HCEC 1CT (cell line): ENCODE data around the gene MOBP.

ENCODE experiments used
- DNase-seq: peaks from one replicate; pipeline ENCODE4 v3.0.0-alpha.2; 2017

Gene MOBP

DNA sequence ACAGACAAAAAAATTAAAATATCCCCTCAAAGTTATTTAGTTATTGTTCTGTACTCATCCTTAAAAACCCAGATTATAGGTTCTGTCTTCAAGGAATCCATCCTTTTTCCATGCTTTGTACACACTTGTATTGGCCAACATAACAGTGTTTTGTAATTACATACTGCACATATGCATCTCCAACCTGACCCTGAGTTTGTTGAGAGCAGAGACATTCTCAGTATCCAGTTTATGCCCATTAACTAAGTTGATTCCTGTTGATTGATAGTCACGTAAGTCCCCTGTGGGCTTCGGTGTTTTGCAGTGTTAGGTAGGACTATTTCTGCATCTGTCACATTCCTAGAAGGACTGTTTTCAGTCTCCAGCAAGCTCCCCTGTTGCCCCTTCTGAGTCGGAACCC lies 33.6 kb downstream of the MOBP start:
- no peak for DNase-seq

DNA sequence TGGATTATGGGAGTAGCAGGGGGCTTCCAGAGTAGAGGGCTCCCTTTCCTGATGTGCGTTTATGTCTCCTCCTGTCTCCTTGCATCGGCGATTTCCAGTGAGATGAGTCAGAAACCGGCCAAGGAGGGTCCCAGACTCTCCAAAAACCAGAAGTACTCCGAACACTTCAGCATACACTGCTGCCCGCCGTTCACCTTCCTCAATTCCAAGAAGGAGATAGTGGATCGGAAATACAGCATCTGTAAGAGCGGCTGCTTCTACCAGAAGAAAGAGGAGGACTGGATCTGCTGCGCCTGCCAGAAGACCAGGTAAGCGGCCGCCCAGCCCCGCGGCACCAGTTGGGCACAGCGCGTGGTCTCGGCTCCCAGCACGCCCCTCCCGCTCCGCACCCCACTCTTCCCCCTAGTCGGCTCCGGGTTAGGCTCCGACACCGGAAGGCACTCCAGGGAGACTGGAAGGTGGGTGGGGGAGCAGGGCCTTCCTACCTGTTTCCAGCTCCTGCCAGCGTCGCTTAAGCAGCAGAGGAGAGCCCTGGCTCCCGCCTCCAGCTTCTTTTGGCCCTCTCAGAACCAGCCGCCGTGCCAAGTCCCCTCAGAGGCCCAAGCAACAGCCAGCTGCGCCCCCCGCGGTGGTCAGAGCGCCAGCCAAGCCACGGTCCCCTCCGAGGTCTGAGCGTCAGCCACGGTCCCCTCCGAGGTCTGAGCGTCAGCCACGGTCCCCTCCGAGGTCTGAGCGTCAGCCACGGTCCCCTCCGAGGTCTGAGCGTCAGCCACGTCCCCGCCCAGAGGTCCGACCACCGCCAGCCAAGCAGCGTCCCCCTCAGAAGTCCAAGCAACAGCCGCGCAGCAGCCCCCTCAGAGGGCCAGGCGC lies 34.7 kb downstream of the MOBP start:
- no peak for DNase-seq

DNA sequence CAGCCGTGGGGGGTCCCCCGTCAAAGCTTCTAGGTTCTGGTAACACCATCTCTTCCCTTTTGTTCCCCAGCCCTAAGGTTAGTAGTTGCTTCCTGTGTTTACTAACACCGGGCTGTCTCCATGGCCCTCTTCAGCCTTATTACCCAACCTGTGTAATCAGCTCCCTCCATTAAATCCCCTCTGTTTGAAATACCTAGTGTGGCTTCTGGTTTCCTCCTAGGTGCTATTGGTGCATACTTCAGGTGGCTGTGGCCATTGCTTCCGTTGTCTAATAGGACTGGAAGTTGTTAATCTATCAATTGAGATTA lies 35.3 kb downstream of the MOBP start:
- no peak for DNase-seq

DNA sequence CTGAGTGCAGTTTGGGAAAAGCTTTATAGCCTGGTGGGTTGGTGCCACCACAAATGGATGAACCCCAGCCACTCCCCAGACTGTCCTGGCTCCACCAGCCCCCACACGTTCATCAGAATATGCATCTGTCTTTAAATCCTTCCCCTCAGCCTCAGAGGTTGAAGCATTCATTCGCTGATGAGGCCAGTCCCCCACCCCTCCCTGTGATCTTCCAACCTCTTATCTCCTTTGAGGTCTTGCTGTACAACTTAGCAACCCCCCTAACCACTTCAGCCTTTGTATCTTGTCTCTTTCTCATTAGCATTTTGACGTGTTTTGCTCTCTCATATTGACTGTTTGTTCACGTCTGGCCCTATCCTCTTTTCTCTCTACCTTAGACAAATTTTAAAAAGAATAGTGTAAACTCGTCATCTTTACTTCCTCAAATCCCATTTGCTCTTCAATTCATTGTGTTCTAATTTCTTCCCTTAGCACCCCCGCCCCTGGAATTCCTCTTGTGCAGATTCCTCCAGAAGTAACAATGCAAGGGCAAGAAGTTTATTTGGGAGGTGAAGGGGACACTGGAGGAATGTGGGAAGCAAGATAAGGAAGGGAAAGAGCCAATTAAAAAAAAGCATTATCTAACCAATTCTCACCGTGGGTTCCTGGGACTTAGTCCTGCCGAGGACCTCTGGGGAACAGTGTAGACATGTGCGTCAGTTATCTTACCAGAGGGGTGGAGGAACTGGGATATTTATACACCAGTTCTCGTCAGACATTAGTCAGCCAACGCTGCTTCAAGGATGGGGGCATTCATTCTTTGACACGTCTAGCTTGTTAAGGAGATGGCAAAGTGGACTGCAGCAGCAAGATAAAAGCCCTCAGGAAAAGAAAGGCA lies 38.6 kb downstream of the MOBP start:
- no peak for DNase-seq

DNA sequence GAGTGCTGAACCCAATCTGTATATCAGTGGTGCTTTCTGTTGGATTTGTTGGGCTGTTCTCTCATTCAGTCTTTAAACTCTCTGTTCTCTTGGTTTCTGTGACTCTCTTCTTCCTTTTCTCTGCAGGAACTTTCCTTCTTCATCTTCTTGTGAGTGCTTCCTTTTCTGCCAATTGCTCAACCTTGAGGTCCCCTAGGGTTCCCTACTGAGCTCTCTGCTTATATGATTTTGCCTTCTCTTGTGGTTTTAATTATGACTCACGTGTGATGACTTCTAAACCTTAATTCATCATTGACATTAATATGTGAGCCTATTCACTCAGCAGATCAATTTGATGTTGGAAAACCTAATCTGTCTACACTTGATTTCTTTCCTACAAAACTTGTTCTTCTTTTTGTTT lies 39.4 kb downstream of the MOBP start:
- DNase-seq: no peak

DNA sequence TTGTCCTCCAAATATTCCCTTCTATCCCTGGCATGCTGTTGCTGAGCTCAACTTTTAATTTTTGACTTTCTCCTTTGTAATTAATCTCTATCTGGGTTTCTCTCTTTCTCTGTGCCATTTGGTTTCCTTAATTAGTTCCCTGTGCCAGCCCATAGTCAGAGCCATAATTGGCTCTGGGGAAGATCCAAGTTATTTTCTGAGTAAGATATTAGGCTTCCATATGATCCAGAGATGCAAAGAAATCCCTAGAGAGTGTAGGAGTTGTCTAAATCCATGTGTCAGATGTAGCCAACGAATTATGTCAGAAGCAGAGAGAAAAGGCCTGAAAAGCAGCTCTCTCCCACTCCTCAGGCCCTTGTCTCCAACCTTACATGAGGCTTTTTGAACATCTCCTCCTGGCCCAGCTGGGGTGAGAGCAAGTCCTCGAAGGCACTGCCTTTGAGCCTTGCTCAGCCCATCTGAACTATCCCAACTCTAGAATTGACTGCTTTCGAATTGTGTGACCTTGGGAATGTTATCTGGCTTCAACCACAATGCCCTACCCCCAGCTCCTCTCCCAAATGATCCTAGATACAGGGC lies 46.4 kb downstream of the MOBP start:
- DNase-seq: no peak

DNA sequence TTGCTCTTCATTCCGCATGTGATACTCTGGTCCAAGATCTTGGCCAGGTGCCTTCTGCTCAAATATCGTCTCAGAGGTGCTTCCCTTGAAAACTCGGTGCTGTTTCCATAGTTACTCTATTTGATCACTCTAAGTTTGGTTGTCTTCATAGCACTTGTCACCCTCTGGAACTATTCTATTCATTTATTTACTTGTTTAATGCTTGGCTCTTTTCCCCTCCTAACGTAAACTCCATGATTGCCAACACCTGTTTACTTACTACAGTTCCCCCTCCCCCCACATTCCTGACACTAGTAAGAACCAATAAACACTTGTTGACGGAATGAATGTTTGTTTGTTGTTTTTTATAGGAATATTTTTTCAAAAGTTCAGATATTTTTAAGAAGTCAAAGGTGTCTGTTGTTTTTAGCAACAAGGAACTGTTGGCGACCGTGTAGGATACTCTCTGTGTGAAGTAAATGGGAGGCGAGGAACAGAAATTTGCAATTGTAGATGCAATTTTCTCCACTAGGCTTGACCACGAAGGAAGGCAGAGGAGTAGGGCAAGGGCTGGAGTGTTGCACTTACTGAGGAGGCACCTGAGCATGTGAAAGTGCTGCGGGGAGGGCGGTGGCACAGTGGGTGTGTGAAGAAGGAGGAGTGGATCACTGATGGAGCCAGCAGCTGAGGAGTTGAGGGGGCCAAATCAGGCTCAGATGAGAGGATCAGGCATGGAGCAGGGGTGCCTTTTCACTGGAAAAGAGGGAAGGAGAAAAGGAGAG lies 48.4 kb downstream of the MOBP start:
- DNase-seq: no peak

DNA sequence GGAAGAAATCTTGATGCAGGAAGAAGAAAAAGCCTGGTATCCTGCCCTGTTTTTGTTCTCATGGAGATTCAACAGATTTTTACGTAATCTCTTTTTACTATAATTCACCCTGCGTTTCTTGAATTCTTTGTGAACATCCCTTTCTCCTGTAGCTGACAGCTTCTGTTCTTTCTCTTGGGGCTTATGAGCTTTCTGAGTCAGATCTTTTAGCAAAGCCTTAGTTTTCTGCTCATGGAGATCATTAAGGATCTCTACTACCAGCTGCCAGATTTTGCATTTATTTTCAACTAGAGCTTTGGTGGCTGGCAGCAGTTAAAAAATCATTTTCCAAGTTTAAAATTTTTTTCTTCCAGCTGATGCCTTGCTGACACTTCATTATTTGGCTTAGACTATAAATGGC lies 51.6 kb downstream of the MOBP start:
- DNase-seq: no peak

DNA sequence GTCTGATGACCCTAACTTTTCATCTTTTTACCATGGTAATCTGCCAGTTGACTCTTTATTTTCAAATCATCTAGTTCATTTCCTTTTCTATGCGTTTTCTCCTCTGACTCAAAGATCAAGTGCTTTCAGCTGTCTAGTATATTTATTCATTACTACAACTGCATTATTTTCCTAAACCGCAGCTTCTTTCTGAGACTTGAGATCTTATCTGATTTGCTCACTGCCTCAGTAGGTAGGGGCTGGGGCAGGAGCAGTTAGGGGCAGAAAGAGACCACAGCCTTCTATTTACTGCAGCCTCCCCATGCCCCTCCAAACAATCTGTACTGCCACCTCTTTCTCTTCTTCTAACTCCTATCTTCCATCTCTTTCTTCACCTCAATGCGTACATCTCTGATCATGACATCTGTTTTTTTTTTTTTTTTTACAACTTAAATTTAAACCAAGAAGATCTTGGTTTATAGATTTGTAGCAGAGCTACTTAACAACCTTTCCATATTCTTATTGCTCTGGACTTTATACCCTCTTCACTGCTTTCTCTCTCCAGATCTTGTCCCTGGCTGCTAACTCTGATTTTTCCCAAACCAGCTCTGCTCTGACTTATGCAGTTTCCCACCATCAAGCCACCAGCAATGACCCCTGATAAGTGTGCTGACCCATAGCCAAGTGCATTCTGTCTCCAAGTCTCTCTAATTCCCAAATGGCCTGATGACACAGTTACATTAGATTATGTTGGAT lies 52.2 kb downstream of the MOBP start:
- DNase-seq: no peak

DNA sequence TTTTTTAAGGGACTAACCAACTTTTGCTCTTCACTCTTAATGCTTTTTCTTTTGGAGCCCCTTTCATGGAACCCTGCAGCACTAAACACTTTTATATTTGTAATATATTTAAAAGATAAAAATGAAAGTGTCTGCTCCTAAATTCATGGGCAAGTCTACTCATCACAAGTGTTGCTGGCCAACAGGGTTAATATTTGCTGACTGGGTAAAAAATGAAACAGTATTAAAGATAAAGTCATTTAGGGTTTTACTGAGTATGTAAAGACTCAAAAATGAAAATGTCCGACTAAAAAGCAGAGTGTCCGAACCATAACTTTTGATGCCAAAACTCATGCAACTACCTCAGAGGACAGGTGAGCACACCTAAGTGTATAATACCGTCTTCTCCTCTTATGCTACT lies 54.0 kb downstream of the MOBP start:
- no peak for DNase-seq

DNA sequence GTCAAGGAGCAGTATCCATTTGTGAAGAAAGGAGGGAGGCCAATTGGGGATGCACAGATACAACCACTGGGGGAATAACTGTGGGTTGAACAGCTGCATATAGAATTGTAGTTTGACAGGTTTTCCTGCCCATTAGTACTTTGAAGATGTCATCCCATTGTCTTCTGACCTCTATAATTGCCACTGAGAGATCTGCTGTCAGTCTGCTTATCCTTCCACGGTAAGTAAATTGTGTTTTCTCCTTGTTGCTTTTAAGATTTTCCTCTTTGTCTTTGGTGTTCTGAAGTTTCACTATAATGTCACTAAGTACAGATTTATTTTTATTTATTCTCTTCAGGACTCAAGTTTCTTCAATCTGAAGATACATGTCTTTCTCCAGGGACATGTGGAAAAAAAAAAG lies 56.6 kb downstream of the MOBP start:
- no peak for DNase-seq

DNA sequence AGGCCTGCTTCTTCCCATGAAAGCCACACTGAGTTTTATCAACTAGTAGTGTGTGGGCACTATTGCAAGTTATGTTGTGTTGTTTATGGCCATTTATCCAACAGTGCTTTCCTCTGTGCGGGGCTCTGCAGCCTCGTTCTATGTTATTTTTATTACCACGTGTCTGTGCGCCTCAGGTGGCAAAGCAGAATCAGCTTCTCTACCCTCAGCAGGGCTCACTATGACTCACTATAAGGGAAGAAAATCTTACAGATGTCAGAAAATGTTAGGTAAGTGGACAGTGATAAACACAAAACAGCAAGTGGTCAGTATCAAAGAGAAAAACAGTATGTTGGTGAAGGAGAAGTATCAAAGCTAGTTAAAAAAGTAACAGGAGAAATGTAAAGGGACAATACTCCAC lies 61.4 kb downstream of the MOBP start:
- DNase-seq: no peak

DNA sequence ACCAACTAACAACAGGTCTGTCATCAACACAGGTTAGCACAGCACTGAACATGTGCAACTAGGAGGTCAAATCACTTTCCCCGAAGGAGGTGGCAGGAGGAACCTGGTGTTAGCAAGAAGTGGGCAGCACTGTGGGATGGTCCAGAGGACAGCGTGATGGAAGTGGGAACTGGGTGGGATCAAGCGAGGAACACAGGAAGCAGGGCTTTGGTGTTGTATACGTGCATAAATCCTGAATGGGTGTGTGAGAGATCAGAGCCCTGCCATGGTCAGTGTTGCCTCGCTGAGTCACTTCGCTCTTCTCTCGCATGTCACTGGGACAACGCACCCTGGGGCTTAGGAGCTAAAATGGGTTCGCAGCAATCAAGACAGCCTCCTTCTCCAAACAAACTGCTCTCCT lies 62.1 kb downstream of the MOBP start:
- DNase-seq: no peak

DNA sequence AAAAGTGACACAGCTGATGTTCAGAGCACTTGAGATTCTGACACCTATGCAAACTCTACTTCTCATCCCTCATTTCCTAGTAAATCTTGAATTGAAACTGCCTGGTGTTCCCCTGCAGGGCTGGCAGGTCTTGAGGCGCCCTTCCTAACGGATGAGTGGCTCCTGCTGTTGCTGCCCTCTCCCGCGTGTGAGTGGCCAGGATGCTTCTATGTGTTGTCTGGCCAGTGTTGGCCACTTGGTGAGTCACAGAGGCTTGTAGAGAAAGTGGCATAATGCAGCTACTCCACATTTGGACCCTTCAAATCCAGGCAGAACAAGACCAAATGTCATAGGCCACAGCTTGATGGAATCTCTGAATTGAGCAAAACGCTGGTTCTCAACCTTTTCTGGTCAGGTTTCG lies 63.6 kb downstream of the MOBP start:
- no peak for DNase-seq

DNA sequence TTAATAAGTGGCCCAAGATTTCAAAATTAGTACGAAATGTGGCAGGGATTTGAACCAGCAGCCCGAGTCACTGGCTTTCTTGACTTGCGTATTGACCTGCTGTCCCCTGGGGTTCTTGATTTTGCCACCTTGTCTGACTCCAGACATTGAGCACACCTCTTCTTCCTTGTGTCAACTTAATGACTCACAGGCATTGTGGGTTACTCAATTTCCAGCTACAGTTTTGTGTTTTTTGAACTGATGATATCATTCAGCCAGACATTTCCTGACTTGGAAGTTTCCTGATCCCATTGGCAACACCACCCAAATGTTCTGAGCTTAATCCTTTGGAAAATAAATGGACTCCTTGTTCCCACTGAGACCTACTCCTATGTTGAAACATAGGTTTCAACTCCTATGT lies 64.2 kb downstream of the MOBP start:
- DNase-seq: peak; percentile 25

DNA sequence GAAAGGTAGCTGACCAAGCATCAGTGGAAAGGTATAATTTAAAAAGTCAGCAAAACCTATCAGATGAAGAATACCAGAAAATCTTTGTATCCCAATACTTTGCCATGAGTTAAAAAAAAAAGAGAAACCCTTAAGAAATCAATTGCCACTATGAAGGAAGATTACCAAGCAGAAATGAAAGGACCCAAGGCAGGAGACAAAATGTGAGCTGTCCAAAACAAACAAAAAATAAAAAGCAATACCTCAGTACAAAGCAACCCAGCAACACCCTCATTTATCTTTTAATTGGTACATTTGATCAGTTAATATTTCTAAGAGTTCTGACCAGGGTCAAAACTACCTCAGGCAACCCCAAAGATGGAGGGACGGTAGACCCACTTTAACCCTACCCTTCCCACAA lies 65.3 kb downstream of the MOBP start:
- DNase-seq: no peak

DNA sequence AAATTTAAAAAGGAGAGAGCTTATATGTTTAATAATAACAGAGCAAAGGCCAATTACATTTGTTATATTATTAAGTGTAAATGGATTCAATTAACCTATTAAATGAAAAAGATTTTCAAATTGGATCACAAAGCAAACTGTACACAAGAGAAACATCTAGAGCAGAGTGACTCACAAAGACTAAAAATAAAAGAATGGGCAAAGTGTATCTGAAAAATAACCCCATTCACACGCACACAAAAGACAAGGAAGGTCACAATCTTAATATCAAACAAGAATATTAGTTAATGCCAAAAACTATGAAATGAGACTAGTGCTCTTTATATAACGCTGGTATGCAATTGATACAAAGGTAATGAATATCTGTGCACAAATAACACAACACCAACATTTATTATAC lies 65.7 kb downstream of the MOBP start:
- no peak for DNase-seq

DNA sequence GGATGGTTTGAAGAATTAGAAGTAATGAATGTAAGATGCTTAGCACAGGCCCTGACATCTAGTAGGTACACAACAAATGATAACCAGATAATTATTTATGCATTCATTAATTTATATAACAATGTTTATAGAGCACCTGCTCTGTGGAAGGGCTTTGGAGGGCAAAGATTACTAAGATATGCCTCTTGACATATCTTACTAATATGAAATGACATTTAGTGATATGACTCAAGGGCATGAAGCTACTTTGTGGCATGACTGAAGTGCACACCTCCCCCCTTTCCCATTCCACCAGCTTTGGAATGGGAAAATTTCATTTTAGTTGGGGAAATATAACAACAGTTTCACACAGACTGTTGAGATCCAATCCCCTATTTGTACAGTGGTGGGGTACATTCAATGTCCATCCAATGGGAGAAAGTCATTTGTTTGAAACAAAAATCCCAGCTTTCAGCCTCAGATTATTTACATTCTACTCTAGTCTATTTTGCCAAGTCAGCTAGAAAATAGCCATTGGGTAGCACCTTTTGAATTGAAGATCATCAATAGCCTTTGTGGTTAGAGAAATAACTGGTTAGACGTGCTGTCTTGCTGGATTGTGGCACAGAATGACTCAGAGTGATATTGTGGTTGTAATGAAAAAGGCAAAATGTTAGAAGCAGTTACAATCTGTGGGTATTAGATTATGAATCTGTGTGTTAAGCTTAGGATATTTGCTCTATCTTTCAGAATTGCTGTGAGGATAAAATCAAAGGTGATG lies 72.9 kb downstream of the MOBP start:
- no peak for DNase-seq

DNA sequence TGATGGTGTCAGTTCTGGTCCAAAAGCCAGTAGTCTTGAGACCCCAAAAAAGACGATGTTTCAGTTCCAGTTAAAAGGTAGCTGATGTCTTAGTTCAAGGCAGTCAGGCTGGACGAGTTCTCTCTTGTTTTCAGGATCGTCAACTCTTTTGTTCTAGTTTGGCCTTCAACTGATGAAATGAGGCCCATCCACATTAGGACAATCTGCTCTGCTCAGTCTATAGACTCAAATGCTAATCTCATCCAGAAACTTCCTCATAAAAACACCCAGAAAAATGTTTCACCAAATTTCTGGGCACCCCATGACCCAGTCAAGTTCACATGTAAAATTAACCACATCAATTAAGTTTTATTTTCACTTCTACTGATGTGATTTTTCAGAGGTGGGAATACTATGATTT lies 74.0 kb downstream of the MOBP start:
- DNase-seq: no peak

DNA sequence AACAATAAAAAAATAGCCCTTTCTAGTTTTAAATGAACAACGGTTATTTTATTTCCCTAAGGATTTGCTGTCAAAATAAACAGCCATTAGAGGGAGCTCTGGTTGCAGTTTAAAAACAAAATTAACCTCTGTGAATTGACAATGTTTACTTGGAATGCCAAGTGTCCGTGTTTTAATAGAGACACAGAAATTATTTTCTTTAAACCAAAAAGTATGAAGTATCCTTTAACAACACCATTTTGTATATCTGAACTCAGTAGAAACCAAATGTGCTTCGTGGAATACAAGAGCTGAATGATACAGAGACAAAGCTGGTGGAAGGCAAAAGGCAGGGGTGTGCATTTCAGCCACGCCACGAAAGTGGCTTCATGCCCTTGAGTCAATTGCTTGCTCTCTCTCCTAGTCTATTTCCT lies 74.4 kb downstream of the MOBP start:
- DNase-seq: peak; percentile 27

DNA sequence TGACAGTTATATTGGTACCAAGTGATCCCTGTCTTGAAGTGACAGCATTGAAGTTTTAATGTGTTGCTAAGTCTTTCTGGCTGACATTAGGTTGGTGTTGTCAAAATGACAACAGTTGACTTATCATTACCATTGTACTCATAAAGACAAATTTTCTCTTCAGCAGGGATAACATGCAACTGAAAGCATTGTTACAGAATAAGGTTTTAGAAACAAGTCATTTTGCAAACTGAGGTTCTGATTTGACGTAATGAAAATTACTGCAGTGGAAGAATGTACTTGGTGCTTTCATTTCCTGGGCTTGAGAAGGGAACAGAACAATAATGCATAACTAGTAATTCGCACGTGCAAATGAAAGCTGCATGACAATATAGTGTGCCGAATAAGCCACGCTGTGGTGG lies 75.1 kb downstream of the MOBP start:
- DNase-seq: no peak

DNA sequence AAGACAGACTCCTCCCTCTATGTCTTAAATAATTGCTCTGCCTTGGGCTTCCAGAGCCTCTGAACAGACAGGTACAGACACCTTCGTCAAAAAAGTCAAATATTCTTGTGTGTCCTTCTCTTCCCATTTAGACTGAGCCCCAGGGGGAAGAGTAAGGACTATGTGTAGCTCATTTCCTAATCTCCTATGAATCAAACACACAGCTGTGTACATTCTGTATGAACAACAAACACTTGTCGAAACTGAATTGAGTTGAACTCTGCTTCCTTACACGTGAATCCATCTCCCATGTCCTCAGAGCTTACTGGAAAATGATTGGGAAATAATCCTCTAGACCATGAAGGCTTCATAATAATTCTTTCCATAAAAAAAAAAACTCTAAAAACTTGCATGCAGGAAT lies 80.8 kb downstream of the MOBP start:
- no peak for DNase-seq
